Neural progenitor cell (in vitro differentiated cells): Measurements from ENCODE around the gene NUDT16L1.

Experiments used
- CTCF ChIP-seq: fragments of 200-600 bp; sonication (generic); IDR thresholded peaks from 2 replicates; pipeline ENCODE4 v1.5.1; 2017; ENCODE audit warnings: antibody characterized with exemption, mild to moderate bottlenecking
- EZH2 ChIP-seq: fragments of 200-600 bp; sonication (generic); IDR thresholded peaks from 2 replicates; pipeline ENCODE4 v1.6.1; 2017; ENCODE audit warnings: antibody characterized with exemption, mild to moderate bottlenecking, moderate library complexity

- TF ChIP-seq CTCF (no peak), EZH2 (no peak)
These were observed 5.7 kb downstream of the NUDT16L1 start for GRCh38 chr16:4699046-4699556.
